H1 (cell line): ENCODE results near the gene MAP6. TPM values are rescaled to one million over a fixed set of nuclear protein-coding genes. Genes with fewer than 3 reads are reported as not detected.

Experiments
- CTCF ChIA-PET: fragments of 300-600 bp; sonication (Branson Sonifier 250); formaldehyde crosslinking; loops from one replicate; lab custom pipeline; 2021; ENCODE audit not compliant: partially characterized antibody; lab: Charles Lee
- POLR2A ChIA-PET: fragments of 300-600 bp; sonication (Branson Sonifier 250); formaldehyde crosslinking; loops from one replicate; lab custom pipeline; 2021; ENCODE audit warnings: inconsistent platforms; ENCODE audit not compliant: partially characterized antibody; lab: Charles Lee
- DNase-seq, 2 experiments: peaks; one replicate each; pipeline versions ENCODE4 v3.0.0 to v3.0.0-alpha.2; 2010 to 2022; ENCODE audit warnings: low spot score in 2 of 2, low read depth in 1 of 2, mixed read lengths in 1 of 2
- FAIRE-seq: peaks from 2 replicates; lab custom pipeline; 2011; peaks lifted over from hg19 to GRCh38; lab: Jason Lieb, UNC
- H2AFZ ChIP-seq: 2 replicates; pipeline ENCODE4 v1.8.1; 2012; ENCODE audit warnings: low read length, inconsistent platforms
- H2AK5ac ChIP-seq: 2 replicates; pipeline ENCODE4 v1.6.1; 2013; ENCODE audit warnings: low read depth, low read length
- H2BK120ac ChIP-seq: replicated peaks from 2 replicates; pipeline ENCODE3; 2013; ENCODE audit warnings: low read depth, low read length, inconsistent platforms
- H2BK12ac ChIP-seq: 2 replicates; pipeline ENCODE4 v1.6.1; 2013; ENCODE audit warnings: low read depth, low read length
- H2BK15ac ChIP-seq: 2 replicates; pipeline ENCODE4 v1.6.1; 2013; ENCODE audit warnings: low read length
- H2BK20ac ChIP-seq: 2 replicates; pipeline ENCODE4 v1.6.1; 2013; ENCODE audit warnings: low read length
- H2BK5ac ChIP-seq: 2 replicates; pipeline ENCODE4 v1.6.1; 2013; ENCODE audit warnings: low read depth, low read length
- H3K14ac ChIP-seq: 2 replicates; pipeline ENCODE4 v1.6.1; 2013; ENCODE audit warnings: inconsistent platforms; ENCODE audit not compliant: insufficient read length
- H3K18ac ChIP-seq: 2 replicates; pipeline ENCODE4 v1.6.1; 2013; ENCODE audit warnings: low read length; ENCODE audit errors: extremely low read depth
- H3K23ac ChIP-seq: 2 replicates; pipeline ENCODE4 v1.6.1; 2013; ENCODE audit warnings: inconsistent platforms; ENCODE audit not compliant: insufficient read length
- H3K23me2 ChIP-seq: 2 replicates; pipeline ENCODE4 v1.6.1; 2013; ENCODE audit warnings: low read depth, low read length
- H3K27ac ChIP-seq: 2 replicates; pipeline ENCODE4 v1.6.1; 2011; ENCODE audit warnings: low read depth, low read length, inconsistent platforms
- H3K27me3 ChIP-seq, 4 experiments: replicated peaks in 1 of 4; 1 replicate in 1 of 4; 2 replicates in 3 of 4; pipeline versions ENCODE4 v1.6.1 to v1.8.1; 2011 to 2013; ENCODE audit warnings: low read length in 3 of 4, mild to moderate bottlenecking in 3 of 4, inconsistent platforms in 2 of 4, mixed read lengths in 2 of 4, moderate library complexity in 1 of 4; ENCODE audit not compliant: control insufficient read depth in 3 of 4, insufficient read depth in 3 of 4; ENCODE audit errors: extremely low read depth in 1 of 4
- H3K36me3 ChIP-seq, 4 experiments: 2 replicates each; pipeline versions ENCODE4 v1.6.1 to v1.8.1; 2011 to 2013; ENCODE audit warnings: mild to moderate bottlenecking in 4 of 4, low read length in 3 of 4, moderate library complexity in 2 of 4, control low read depth in 1 of 4, inconsistent platforms in 1 of 4; ENCODE audit not compliant: insufficient read depth in 4 of 4, control insufficient read depth in 2 of 4
- H3K4ac ChIP-seq: replicated peaks from 2 replicates; pipeline ENCODE3; 2013; ENCODE audit warnings: low read length, low read depth, mixed read lengths, inconsistent platforms; ENCODE audit not compliant: insufficient read length
- H3K4me1 ChIP-seq, 4 experiments: replicated peaks in 1 of 4; 1 replicate in 1 of 4; 2 replicates in 3 of 4; pipeline versions ENCODE4 v1.6.1 to v1.8.1; 2011 to 2013; ENCODE audit warnings: low read length in 3 of 4, inconsistent platforms in 2 of 4, mixed read lengths in 1 of 4; ENCODE audit not compliant: insufficient read depth in 4 of 4, control insufficient read depth in 3 of 4
- H3K4me2 ChIP-seq, 2 experiments: 2 replicates each; pipeline versions ENCODE4 v1.6.1 to v1.8.1; 2011 to 2013; ENCODE audit warnings: low read depth in 2 of 2, low read length in 2 of 2, control low read depth in 1 of 2, inconsistent platforms in 1 of 2, mild to moderate bottlenecking in 1 of 2; ENCODE audit not compliant: insufficient read depth in 1 of 2
- H3K4me3 ChIP-seq, 4 experiments: fragments of 200-600, 300-600 bp in 1 of 4; sonication (generic), shearing (Covaris generic), sonication (Bioruptor Twin) in 1 of 4; 2 replicates each; pipeline versions ENCODE4 v1.5.1 to v1.8.1; 2011 to 2016; ENCODE audit warnings: low read length in 4 of 4, low read depth in 3 of 4, control low read depth in 2 of 4, inconsistent platforms in 2 of 4, mild to moderate bottlenecking in 2 of 4, mixed read lengths in 1 of 4, moderate library complexity in 1 of 4; ENCODE audit not compliant: insufficient read depth in 2 of 4; ENCODE audit errors: extremely low read depth in 1 of 4
- H3K56ac ChIP-seq: replicated peaks from 2 replicates; pipeline ENCODE3; 2013; ENCODE audit warnings: low read depth, mild to moderate bottlenecking, mixed read lengths, low read length, inconsistent platforms; ENCODE audit not compliant: insufficient read length
- H3K79me1 ChIP-seq: 2 replicates; pipeline ENCODE4 v1.6.1; 2013; ENCODE audit warnings: low read depth, low read length, control low read depth
- H3K79me2 ChIP-seq, 2 experiments: 2 replicates each; pipeline versions ENCODE4 v1.6.1 to v1.8.1; 2012 to 2013; ENCODE audit warnings: low read length in 2 of 2, mild to moderate bottlenecking in 2 of 2, inconsistent platforms in 1 of 2; ENCODE audit not compliant: insufficient read depth in 2 of 2, control insufficient read depth in 1 of 2
- H3K9ac ChIP-seq, 4 experiments: replicated peaks in 1 of 4; 1 replicate in 1 of 4; 2 replicates in 3 of 4; pipeline versions ENCODE4 v1.6.1 to v1.8.1; 2011 to 2013; ENCODE audit warnings: low read depth in 3 of 4, low read length in 3 of 4, control low read depth in 2 of 4, mild to moderate bottlenecking in 2 of 4, moderate library complexity in 2 of 4, inconsistent platforms in 1 of 4; ENCODE audit errors: extremely low read depth in 1 of 4
- H3K9me3 ChIP-seq, 2 experiments: 2 replicates each; pipeline versions ENCODE4 v1.6.1 to v1.8.1; 2012 to 2013; ENCODE audit warnings: mild to moderate bottlenecking in 2 of 2, moderate library complexity in 2 of 2, control low read depth in 1 of 2, inconsistent platforms in 1 of 2, low read depth in 1 of 2, low read length in 1 of 2, mixed read lengths in 1 of 2; ENCODE audit not compliant: insufficient read depth in 2 of 2
- H4K20me1 ChIP-seq, 2 experiments: replicated peaks in 1 of 2; 2 replicates each; pipeline versions ENCODE3 to v1.8.1; 2011 to 2013; ENCODE audit warnings: inconsistent platforms in 2 of 2, low read length in 2 of 2, mild to moderate bottlenecking in 1 of 2; ENCODE audit not compliant: insufficient read depth in 2 of 2, control insufficient read depth in 1 of 2
- H4K5ac ChIP-seq: 2 replicates; pipeline ENCODE4 v1.6.1; 2013; ENCODE audit warnings: low read length, low read depth, mixed read lengths, inconsistent platforms; ENCODE audit not compliant: insufficient read length
- H4K8ac ChIP-seq: 2 replicates; pipeline ENCODE4 v1.8.0; 2013; ENCODE audit warnings: mild to moderate bottlenecking, moderate library complexity, low read length, inconsistent platforms; ENCODE audit not compliant: insufficient read depth; ENCODE audit errors: extremely low read depth
- H4K91ac ChIP-seq: replicated peaks from 2 replicates; pipeline ENCODE3; 2013; ENCODE audit warnings: low read length, mixed read lengths, inconsistent platforms; ENCODE audit not compliant: insufficient read length
- BRCA1 ChIP-seq: IDR thresholded peaks from 2 replicates; pipeline ENCODE4 v1.6.1; 2012; ENCODE audit warnings: low read depth, low read length, improper control_type of control experiment
- POLR2A ChIP-seq, 2 experiments: IDR thresholded peaks; 1 replicate in 1 of 2; 2 replicates in 1 of 2; pipeline ENCODE4 v1.6.1; 2011; ENCODE audit warnings: low read depth in 2 of 2, low read length in 2 of 2, mild to moderate bottlenecking in 2 of 2; ENCODE audit errors: control extremely low read depth in 1 of 2
- WGBS, 2 experiments: shearing (Covaris generic) in 1 of 2; methylation state at CpG; one replicate each; pipeline versions ENCODE4 v1.1.6 to v1.1.7; 2013 to 2015; ENCODE audit warnings: low lambda C conversion rate in 2 of 2, mixed read lengths in 2 of 2, inconsistent platforms in 1 of 2, low coverage in 1 of 2, missing lambda C conversion rate in 1 of 2; ENCODE audit not compliant: insufficient replicate concordance in 2 of 2, insufficient coverage in 1 of 2, insufficient read length in 1 of 2; ENCODE audit errors: extremely low coverage in 1 of 2, missing lambda C conversion rate in 1 of 2; 5-methylcytosine and 5-hydroxymethylcytosine counted together
- polyA plus RNA-seq, 7 experiments: library from polyadenylated mRNA; depleted of rRNA in 3 of 7; stranded (reverse) in 5 of 7; unstranded in 2 of 7; fragments of >200 nt in 5 of 7; fragments of 200-250 nt in 2 of 7; gene quantifications; 1 replicate in 5 of 7; 2 replicates in 1 of 7; 4 replicates in 1 of 7; pipeline versions ENCODE4 v1.2.1 to v1.2.3, GENCODE V29; 2011 to 2013; ENCODE audit warnings: missing spikeins in 2 of 7, mixed read lengths in 2 of 7
- total RNA-seq: library from RNA; stranded (reverse); fragmentation: NEBNext Ultra II Directional; extraction: Animal tissue kit (Norgen Biotek cat#: 25700); gene quantifications from 2 replicates; pipeline ENCODE4 v1.2.1, GENCODE V29; 2021

The MAP6 gene
- total and polyA plus RNA-seq, 2 of the 8 experiments (the other 6 are each of a cell fraction or from before 2014, with no cell fraction given) = 0.54 to 0.89 TPM

DNA sequence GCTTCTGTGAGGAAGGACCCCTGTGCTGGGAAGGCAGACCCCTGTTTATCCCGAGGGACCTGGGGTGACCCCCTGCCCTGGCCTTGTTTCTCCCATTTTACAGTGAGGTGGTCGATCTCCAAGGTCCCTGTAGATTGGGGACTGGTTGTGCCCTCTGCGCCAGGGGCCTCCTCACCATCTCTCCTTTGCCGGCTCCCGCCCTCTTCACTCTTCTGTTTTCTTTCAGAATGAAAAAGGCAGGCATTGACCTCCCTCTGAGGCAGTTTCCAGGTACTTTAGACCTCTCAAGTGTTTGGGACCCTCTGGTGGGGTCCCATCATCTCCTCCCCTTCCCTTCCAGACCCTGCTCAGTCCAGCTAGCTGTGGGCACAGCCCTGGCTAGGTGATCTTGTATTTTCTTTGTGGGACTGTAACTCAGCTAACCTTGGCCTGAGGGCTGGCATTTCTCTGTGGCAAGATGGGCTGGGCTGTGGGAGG is 105.3 kb downstream of the MAP6 start:
- peaks cover 12% of the 10 kb centered on the region for H3K23me2 ChIP-seq
- peak overlapping the region; percentile 98; the same call in 1 of the 2 replicates for H2BK20ac ChIP-seq
- H3K4me2 ChIP-seq = peak overlapping the region; percentile 82 to 95
- H3K4me1 ChIP-seq = peaks cover 10 to 50% (median 33%) of the 10 kb centered on the region in 4 experiments
- ChIA-PET POLR2A (interaction anchor here (0.7 to 35.1 kb wide), 8 partner anchors 0 to 163 kb away, joined by 3 to 1120 read pairs (median 26); partner anchors contain the start of genes GDPD5 and SERPINH1), CTCF (interaction anchor here (0.7 to 17.4 kb wide), 15 partner anchors 4 to 118 kb away, joined by 3 to 344 read pairs (median 6); partner anchors contain the start of genes GDPD5 and SERPINH1)
- H3K27ac ChIP-seq = peak overlapping the region; percentile 95
- H3K18ac ChIP-seq = peak overlapping the region; percentile 96
- peaks cover 13 to 27% (median 22%) of the 10 kb centered on the region in 4 experiments for H3K36me3 ChIP-seq
- H3K79me1 ChIP-seq = peaks cover 10% of the 10 kb centered on the region; the same call in 1 of the 2 replicates
- H4K5ac ChIP-seq = peak overlapping the region; percentile 54
- H3K27me3 ChIP-seq = no peaks in the 10 kb centered on the region
- H4K20me1 ChIP-seq = peaks cover 8 to 16% of the 10 kb centered on the region in 2 experiments
- FAIRE-seq (no peak), DNase-seq (no peak)
- H2AK5ac ChIP-seq = peak overlapping the region; percentile 82; the same call in 1 of the 2 replicates
- peak overlapping the region; percentile 96 for H2BK5ac ChIP-seq
- peak overlapping the region; percentile 99; the same call in 1 of the 2 replicates for H2BK15ac ChIP-seq
- peak overlapping the region; percentile 73 for H2BK120ac ChIP-seq
- H2BK12ac ChIP-seq = peak overlapping the region; percentile 68; the same call in 1 of the 2 replicates
- no peak overlapping the region for H2AFZ ChIP-seq
- H4K91ac ChIP-seq = peak overlapping the region; percentile 96
- no peak overlapping the region for H3K23ac ChIP-seq
- H3K56ac ChIP-seq = peak overlapping the region; percentile 77
- H3K9ac ChIP-seq = peak overlapping the region in 3 of 4 experiments; percentile 70 to 91 (median 89); a peak in 6 of 7 replicates
- peaks cover 11 to 66% of the 10 kb centered on the region in 2 experiments for H3K79me2 ChIP-seq
- peak overlapping the region; percentile 44 for H3K14ac ChIP-seq
- peak overlapping the region; percentile 62 to 93 (median 84) for H3K4me3 ChIP-seq
- TF ChIP-seq POLR2A (IDR thresholded peaks at IDR 0.05; ENCODE audit: control extremely low read depth in 1 of 2, low read depth in 2 of 2, low read length in 2 of 2) (peak in 1 of 2 experiments; percentile 16; a peak in 1 of 3 replicates), BRCA1 (no peak)
- H4K8ac ChIP-seq = peak overlapping the region; percentile 83
- 6% methylated on average over 5 of the region's 5 CpGs; no CpG with 5 or more reads in 1 of the 2 experiments for WGBS, 2 experiments
- peak overlapping the region; percentile 97 for H3K4ac ChIP-seq
- H3K9me3 ChIP-seq = no peaks in the 10 kb centered on the region
